Raji (cell line): ENCODE results near the gene VASP.

ENCODE experiments used
- POLR2A ChIP-seq: IDR thresholded peaks from 2 replicates; pipeline ENCODE4 v1.6.1; 2011; ENCODE audit warnings: low read depth, low read length, control low read depth; ENCODE audit not compliant: insufficient read depth

Gene VASP

GRCh38 chr19:45515807-45516401 lies 8.6 kb downstream of the VASP start:
- no peak for TF ChIP-seq POLR2A

GRCh38 chr19:45517238-45517637 lies 10.0 kb downstream of the VASP start:
- TF ChIP-seq POLR2A, result no peak

GRCh38 chr19:45517641-45518468 lies 10.6 kb downstream of the VASP start:
- TF ChIP-seq POLR2A, result no peak

DNA sequence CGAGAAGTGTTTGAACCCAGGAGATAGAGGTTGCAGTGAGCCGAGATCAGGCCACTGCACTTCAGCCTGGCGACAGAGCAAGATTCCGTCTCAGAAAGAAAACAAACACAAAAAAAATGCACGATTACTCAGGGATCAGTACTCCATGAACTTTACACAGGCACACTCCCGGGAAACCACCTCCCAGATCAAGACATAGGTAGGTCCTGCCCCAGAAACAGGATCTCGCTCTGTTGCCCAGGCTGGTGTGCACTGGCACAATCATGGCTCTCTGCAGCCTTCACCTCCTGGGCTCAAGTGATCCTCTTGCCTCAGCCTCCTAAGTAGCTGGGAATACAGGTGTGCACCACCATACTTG lies 11.2 kb downstream of the VASP start:
- no peak for TF ChIP-seq POLR2A

DNA sequence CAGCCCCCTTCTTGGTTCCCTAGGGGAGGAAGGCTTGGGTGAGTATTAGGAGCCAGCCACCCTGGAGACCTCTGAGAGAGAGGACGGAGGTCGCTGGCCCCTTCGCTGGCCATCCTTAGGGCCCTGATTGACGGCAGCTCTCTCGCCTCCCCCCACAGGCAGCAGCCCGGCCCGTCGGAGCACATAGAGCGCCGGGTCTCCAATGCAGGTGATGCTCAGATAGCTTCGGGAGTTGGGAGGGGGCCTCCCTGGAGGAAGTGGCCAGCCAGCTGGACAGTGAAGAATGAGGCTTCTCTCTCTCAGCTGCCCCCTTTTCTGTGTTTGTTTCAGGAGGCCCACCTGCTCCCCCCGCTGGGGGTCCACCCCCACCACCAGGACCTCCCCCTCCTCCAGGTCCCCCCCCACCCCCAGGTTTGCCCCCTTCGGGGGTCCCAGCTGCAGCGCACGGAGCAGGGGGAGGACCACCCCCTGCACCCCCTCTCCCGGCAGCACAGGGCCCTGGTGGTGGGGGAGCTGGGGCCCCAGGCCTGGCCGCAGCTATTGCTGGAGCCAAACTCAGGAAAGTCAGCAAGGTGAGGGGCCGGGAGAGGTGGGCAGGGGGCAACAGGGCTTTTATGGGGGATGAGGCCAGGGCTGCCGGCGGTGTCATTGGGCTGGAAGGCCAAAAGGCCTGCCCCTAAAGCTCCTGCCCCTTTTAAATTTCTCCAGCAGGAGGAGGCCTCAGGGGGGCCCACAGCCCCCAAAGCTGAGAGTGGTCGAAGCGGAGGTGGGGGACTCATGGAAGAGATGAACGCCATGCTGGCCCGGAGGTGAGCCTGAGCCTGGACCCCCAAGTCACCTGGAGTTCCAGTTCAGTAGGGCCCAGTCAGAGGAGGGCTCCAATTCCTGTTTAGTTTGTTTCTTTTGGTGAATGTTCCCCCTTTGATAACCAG lies 15.0 kb downstream of the VASP start:
- TF ChIP-seq POLR2A, result no peak

GRCh38 chr19:45523642-45524256 lies 16.5 kb downstream of the VASP start:
- no peak for TF ChIP-seq POLR2A

DNA sequence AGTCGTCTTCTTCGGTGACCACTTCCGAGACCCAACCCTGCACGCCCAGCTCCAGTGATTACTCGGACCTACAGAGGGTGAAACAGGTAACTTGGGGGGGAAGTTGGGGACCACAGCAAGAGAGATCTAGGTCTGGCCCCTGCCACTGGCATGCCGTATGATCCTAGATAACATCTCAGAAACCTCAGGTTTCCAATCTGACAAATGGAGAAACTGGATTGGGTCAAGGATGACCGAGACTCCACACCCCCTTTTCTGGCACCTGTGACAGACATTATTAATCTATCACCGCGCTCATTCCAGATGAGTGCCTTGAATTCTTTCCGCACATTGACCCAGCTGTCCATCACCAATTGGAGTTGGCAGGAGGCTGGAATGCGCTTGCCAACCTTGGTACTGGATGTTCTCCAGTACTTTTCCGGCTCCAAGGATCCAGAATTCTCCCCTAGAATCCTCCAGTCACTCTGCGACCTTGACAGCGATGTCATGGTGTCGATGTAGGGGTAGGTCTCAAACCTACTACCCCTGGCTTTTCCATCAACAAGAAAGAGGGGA lies 17.4 kb downstream of the VASP start:
- TF ChIP-seq POLR2A, result no peak

- TF ChIP-seq POLR2A, result no peak
These were observed 18.9 kb downstream of the VASP start for GRCh38 chr19:45526143-45526542.

DNA sequence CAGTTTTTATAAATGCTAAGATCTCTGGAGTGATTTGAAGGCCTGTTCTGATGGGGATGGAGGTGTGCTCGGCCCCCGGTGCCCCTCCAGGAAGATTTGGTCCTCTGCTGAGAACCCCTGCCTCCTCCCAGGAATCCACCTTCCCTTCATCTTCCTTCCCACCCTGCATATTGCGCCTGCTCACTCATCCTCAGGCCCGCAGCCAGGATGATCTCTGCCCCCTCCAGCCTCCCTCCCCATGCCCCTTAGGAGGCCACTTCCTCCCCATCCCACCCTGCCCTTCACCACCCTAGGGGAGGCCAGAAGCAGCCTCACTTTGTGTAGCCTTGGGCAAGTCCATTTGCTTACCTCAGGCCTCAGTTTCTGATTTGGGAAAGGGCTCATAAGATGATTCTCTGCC lies 19.7 kb downstream of the VASP start:
- no peak for TF ChIP-seq POLR2A

DNA sequence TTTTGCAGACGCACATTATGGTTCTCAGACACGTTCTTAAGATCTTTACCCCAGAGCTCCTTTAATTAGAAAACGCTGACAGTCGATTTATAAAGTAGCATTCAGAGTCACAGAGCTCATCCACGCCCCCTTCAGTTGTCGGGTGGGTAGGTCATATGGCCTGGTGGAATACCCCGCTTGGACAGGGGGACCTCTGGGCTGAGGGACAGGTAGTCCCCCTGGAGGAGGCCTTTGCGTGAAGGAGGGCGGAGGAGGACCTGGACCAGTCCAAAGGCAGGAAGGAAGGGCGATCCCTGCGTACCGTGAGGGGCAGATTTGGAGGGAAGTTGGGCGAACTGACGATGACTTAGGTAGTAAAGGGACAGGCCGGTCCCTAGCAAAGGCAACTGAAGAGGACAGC lies 20.5 kb downstream of the VASP start:
- TF ChIP-seq POLR2A, result no peak

GRCh38 chr19:45528149-45528743 lies 21.0 kb downstream of the VASP start:
- TF ChIP-seq POLR2A, result no peak

GRCh38 chr19:45528744-45529419 lies 21.6 kb downstream of the VASP start:
- TF ChIP-seq POLR2A, result no peak

- no peak for TF ChIP-seq POLR2A
These were observed 22.1 kb downstream of the VASP start for GRCh38 chr19:45529420-45529785.

- TF ChIP-seq POLR2A, result no peak
These were observed 24.1 kb downstream of the VASP start for GRCh38 chr19:45531349-45531748.
